Inflammatory macrophage treated with lipopolysaccharide for 4 hours (primary cell): ENCODE results near the gene SGK1.
A peak's percentile ranks its signal among the peaks of the same experiment; 100 is the strongest.
"Not testable (repeated sequence)": the region's sequence is repeated elsewhere in the genome, so short reads cannot be mapped to it uniquely, and the experiment has no call there.

Experiments
- DNase-seq: peaks from one replicate; pipeline ENCODE4 v3.0.0-alpha.2; 2020

The SGK1 gene

DNA sequence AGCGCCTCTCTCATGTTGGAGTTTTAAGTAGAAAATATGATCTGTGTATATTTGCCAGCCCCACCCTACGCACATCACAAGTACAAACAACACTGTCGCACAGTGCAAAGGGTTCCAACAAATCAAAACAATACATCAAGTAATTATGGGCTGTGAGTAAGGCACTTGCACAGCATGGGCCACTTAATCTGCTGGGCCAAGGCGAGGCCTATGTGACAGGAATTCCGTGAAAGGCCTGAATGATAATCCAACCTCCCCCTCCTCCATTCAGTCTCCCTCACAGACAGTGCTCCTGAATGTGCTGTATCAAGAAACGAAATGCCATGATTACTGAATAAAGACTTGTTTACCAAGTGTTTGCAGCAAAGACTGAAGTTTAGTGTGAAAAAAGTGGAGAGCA, 135.4 kb downstream of the SGK1 start:
- no peak for DNase-seq

DNA sequence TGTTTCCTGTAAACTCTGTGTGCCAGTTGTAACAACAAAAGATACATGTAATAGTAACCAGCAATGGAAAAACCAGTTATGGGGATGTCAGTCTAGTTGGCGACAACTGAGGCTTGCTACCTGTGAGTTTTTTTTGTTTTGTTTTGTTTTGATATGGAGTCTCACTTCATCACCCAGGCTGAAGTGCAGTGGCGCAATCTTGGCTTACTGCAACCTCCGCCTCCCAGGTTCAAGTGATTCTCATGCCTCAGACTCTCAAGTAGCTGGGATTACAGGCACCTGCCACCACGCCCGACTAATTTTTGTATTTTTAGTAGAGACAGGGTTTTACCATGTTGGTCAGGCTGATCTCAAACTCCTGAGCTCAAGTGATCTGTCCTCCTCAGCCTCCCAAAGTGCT, 136.2 kb downstream of the SGK1 start:
- DNase-seq, result not testable (repeated sequence)

DNA sequence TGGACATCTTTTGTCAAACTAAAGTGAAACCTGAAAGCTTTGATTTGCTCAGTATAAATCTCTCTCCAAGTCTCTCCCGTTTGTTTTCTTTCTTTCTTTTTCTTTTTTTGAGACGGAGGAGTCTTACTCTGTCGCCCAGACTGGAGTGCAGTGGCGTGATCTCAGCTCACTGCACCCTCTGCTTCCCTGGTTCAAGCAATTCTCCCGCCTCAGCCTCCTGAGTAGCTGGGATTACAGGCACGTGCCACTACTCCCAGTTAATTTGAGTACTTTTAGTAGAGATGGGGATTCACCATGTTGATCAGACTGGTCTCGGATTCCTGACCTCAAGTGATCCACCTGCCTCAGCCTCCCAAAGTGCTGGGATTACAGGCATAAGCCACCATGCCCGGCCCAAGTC, 136.7 kb downstream of the SGK1 start:
- not testable (repeated sequence) for DNase-seq

DNA sequence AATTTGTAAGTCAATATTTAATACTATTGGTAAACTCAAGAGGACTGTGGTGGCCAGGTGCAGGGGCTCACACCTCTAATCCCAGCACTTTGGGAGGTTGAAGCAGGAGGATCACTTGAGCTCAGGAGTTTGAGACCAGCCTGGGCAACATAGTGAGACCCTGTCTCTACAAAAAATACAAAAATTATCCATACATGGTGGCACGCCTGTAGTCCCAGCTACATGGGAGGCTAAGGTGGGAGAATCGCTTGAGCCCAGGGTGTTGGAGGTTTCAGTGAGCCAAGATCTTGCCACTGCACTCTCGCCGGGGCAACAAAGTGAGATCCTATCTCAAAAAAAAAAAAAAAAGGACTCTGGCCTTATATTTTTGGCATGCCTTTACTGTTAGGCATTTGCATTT, 137.4 kb downstream of the SGK1 start:
- DNase-seq, result not testable (repeated sequence)

DNA sequence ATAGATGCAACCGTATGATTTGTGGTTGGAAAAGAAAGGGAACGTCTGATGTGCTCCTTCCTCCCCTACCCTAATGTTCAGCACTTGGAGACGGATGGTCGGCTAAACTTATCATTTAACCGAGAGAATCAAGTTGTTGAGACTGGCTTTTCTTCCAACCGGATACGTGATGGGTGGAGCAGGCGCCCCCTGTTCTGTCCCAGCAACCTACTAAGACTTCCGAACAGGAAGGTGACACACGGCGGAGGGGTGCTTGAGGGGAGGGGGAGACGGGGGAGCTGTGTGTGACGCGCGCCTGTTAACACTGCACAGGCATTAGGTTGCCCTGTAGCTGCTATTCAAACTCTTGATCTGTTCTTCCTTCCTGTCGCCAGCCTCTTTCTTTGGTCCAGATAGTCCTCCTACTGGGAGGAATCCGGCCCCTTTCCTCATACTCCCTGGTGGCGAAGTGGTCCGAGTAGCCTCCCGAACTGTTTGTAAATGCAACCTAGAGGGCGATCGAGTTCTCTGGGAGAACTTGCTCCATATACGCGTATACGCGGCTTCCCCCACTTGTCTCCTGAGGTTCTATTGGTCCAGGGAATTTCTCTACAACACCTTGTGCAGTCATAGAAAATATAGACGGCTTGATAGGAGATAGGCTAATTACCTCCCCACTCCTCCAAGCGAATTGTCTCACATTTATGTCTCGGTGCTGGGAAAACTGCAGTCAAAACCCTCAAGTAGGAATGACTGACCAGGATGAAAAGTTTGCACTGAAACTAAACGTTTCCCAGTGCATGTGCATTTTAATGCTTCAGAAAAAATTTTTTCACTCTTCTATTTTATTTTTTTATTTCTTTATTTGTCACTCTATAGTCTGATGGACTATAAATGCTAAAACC, 139.5 kb downstream of the SGK1 start:
- peak; percentile 93 for DNase-seq

DNA sequence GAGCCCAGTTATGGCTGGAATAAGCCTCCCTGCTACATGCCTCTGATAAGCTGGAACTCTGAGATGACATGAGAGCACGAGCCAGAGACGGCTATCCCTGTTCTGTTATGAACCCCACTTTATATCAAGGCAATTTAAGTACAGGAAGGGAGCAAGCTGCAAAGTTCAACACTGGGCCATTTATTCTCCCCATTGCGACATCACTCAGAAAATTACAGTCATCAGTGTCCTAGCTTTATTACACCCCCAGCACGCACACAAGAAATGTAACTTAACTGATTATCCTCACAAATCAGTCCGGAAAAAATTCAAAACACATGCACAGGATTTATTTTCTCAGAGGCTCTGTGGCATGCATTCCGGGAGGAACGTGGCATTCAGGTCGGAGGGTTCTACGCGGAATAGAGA, 140.2 kb downstream of the SGK1 start:
- DNase-seq, result peak; percentile 76

DNA sequence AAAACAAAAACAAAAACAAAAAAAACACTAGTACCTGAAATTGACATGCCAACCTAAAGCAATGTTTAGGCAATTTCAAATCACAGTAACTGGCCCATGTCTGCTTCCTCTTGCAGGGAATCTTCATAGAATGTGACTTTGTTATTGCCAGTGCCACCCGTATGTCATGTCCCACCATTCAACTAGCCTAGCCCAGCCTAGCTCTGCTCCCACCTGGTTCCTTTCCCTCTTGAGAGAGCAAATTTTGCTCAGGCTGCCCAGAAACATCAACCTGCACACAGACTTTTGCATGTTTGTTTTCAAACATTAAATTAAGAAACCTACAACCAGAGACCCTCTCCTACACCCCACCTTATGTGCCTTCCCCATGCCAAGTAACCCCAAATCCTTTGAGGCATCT, 140.7 kb downstream of the SGK1 start:
- peak; percentile 36 for DNase-seq

DNA sequence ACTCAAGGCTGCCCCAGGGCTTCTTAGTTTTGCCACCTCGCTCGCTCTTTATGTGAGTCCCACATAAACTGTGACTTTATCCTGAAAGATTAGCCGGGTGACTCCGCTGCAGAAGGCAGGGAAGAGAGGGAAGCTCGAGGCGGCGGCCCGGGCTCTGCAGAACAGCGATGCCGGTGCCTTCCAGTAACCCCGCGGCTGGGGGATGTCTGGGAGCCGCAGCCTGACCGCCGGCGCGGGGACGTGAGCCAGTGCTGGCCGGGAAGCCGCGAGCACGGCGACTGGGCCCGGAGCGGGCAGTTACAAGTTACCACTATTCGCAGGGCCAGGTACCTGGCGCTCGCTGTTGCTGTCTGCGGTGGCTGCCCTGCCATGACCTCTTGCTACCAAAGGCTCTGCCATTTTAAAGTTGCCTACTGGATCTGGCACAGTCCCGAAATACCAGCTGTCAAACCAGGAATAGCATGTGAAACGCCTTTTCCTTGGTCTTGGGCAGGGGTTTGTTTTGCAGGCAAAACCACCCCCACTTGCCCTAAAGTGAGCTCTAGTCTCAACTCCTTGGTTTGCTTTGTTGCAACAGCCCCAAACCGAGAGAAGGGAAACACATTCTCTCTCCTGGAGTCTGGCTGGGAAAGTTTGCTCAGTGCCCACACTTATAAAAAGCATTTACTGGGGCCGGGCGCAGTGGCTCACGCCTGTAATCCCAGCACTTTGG, 141.5 kb downstream of the SGK1 start:
- peak; percentile 59 for DNase-seq

DNA sequence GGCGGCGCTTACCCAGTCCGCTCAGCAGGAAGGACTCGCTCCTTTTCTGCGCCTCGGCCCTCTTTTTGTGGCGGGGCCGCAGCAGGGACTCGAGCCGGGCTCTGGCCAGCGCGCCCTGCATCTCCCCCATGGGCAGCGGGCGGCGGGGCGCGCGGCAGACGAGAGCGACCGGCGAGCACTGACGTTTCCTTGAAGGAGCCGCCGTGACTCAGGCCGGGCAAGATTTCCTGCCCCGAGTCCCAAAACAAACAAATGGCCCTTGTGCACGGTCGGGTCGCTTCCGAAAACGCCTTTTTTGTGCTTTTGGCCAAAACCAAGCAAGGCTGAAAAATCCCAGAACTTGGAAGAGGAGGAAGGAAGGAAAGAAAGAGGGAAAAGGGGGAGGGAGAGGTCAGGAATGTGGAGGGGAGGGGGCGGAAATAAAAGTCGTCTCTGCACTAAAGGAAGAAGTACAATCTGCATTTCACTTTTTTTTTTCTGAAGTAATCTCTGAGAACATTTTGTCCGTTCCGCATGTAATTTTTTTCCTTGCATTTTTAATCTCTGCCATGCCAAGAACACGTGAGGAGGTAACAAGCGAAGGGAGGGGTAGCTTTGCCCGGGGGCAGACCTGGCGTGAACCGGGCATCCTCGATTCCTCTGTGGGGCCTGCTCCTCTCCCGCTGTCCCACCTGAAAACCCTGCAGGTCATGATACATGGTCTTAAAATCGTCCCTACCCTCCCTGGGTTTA, 142.2 kb downstream of the SGK1 start:
- DNase-seq, result peak; percentile 69

DNA sequence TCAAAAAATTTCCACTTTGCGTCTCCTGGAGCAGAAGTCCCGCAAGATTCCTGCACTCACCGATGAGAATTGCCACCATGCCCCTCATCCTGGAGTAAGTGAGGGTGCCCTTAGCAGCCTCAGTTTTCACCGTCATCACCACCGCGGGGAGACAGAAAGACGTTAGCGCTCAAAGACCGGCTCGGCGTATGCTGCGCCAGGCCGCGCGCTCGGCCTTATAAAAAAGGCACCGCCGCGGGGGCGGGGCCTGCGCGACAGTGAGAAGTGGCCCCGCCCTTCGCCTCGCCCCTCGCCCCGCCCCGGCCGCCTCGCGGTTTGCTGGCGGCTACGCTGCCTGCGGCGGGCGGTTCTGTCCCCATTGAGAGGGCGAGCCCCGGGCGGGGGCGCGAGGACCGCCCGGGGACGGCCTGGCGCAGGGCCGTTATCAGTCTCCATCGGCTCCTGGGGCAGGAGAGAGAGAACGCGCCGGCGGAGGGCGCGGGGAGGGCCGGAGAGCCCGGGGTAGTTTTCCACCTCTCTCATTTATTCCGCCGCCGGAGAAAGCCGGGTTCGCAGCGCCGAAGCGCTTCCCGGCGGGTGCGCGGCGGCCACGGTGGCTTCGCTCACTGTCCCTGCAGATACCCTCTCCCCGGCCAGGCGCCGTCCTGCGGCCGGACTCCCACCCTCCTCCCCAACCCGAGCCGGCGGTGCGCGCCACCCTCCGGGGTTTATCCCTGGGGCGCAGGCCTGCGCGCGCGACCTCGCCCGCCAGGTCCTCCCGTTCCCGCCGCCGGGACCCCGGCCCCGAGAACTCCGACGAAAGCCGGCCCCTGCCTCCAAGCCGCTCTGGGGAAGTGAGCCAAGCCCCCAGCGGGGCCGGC, 143.0 kb downstream of the SGK1 start:
- DNase-seq, result peak; percentile 95

DNA sequence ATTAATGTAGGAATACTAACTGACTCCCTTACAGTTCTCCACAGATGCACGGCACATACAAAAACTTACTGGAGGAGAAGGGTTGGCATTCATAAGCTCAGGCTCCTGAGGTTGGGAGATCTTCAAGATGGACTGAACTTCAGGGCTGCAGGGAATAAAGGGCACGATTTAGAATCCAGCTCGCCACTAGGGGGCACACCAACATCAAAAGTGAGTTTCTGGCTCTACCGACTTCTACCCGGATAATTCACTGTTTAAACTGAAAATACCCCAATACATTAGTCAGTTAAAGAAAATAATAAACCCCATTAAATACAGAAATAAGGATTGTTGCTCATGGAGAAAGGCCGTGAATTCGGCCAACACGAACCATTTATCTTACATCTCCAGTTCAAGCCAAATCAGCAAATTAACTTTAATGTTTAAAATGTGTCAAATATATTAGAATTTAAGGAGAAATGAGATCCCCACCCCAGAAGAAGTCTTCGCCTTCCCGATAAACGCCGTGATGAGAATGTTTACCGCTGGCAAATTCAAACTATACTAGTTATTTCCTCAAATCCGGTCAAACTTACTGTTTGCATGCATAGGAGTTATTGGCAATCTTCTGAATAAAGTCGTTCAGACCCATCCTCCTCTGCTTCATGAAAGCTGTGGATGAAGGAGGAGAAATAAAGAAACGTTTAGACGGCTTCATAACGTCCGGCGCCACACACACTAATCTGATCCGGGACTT, 143.8 kb downstream of the SGK1 start:
- DNase-seq, result peak; percentile 84

DNA sequence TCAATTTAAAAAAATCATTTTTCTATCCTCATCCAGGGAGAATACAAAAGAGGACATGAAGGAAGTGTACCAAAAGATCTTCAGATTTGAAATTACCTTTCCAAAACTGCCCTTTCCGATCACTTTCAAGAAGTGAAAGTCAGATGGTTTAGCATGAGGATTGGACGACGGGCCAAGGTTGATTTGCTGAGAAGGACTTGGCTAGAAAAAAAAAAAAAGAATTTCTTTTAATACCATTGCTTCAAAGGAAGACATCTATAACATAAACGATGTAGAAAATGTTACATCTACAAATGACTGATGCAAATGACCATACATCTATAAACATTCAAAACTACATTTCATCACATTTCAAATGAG, 144.6 kb downstream of the SGK1 start:
- DNase-seq, result peak; percentile 54

DNA sequence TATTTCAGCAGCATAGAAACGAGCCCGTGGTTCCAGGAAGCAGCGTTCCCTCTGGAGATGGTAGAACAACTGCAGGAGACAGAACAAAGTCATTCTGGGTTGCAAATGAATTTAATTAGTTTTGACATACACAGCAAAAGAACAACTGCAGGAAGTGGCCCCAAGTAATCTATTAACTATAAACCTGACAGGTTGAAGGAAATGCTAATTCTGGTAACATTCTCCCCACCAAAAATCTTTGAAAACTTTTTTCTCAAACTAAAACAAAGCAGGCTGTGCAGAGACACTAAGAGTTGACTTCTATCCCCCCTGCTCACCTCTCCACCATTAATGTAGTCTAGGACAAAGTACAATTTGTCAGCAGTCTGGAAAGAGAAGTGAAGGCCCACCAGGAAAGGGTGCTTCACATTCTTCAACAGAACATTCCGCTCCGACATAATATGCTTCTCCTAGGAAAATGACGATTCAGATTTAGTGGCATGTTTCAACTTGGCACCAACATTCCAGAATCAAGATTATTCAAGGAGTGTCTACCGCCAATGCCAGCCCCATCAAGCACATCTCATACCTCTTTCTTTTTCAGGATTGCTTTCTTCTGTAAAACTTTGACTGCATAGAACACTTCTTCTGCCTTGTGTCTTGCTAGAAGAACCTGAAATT, 145.1 kb downstream of the SGK1 start:
- peak; percentile 27 for DNase-seq

DNA sequence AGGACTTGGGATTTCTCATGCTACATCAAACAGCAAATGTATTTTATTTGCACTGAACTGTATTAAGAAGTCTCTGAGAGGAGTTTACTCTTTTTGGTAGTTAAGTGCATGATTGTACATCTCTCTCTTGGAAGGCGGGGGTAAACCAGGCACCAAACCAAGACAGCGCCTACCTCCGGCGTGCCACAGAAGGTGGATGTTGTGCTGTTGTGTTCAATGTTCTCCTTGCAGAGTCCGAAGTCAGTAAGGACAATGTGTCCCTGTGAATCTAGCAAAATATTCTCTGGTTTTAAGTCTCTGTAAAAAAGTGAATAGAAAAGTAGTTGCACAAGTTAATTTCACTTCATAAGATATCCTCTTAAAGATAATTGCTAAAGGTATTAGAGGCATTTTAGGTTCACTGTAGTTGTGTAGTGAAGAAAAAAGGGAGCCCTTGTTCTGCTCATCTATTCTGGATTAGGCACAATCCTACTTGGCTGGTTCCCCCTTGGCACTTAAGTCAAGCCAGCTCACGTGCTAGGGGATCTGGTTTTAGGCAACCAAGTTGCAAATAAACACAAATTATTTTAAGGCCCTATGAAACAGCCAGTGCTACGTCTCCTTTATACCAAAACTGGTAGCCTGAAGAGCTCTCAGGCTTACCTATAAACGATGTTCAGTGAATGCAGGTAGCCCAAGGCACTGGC, 145.7 kb downstream of the SGK1 start:
- DNase-seq, result peak; percentile 29

DNA sequence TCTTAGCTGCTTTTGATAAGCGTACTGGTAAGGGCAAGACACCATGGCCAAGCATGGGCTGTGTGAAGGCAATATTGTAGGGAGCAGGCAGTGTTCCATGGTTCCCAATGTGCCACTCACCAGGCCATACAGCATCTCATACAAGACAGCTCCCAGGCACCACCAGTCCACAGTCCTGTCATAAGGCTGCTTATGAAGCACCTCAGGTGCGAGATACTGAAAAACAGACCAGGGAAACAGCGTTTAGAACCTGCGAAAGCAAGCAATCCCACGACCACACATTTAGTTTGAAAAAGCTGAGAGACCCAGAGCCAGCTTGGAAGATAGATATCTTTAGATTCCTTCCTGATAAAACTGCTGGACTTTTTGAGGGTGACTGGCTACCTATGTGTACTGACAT, 146.4 kb downstream of the SGK1 start:
- DNase-seq, result peak; percentile 48

DNA sequence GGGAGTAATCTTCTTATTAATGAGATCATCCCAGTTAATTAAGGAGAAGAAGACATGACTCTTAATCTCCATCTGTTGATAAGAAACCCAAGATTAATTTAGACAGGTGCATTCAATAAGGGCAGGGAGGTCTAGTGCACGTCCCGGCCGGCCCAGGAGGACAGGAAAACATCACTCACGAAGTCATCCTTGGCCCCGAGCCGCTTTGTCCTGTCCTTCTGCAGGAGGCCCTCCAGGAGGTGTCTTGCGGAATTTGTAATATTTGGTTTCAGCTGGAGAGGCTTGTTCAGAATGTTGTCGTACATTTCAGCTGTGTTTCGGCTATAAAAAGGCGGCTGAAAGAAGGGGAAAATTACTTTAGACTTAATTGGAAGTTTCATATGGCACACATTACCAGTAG, 147.1 kb downstream of the SGK1 start:
- DNase-seq, result peak; percentile 45

DNA sequence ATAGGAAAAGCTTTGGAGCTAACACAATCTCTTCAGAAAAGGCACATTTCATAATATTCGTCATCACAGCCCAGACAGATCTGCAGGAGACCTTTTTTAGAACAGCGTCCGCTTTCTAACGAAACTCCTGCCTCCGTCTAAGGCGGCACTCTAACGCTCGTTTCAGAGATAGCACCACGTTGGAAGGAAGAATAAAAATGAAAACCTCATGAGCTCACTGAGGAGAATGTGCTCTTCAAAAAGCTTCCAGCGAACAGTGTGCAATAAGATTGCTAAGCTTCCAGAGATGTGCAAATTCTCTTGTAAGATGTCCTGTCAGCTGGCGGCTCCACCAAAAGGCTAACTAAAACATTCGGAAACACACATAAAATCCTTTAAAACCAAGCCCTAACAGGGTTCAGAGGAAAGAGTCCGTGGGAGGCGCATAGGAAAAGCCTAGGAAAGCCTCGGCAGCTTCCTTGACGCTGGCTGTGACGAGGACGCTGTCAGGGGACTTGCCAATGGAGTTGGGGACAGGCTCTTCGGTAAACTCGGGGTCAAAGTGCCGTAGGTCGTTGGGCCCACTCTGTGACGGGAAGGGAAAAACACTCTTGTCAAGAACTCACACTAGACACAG, 147.9 kb downstream of the SGK1 start:
- DNase-seq, result peak; percentile 61

DNA sequence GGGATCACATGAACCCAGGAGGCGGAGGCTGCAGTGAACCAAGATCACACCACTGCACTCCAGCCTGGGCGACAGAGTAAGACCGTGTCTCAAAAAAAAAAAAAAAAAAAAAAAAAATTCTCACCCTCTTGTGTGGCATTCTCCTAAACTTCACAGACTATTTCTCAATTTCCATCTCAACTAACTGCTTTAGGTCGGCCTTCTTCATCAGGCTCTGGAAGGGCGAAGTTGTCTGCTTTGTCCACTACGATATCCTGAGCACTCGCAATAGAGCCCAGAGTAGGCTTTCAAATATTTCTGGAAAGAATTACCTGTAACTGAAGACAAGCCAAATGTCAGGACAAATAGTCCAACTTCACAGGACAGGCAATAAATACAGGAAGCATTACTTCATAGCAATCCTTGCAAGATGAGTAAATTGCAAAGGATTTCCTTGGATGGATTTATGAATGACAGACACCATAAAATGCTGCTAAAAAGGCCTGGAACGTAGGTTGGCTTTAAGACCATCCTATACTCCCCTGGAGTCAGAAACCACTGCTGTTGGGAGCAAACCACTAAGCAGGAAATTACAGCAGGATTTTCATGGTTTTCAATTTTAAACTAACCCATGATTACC, 149.2 kb downstream of the SGK1 start:
- DNase-seq, result peak; percentile 30

DNA sequence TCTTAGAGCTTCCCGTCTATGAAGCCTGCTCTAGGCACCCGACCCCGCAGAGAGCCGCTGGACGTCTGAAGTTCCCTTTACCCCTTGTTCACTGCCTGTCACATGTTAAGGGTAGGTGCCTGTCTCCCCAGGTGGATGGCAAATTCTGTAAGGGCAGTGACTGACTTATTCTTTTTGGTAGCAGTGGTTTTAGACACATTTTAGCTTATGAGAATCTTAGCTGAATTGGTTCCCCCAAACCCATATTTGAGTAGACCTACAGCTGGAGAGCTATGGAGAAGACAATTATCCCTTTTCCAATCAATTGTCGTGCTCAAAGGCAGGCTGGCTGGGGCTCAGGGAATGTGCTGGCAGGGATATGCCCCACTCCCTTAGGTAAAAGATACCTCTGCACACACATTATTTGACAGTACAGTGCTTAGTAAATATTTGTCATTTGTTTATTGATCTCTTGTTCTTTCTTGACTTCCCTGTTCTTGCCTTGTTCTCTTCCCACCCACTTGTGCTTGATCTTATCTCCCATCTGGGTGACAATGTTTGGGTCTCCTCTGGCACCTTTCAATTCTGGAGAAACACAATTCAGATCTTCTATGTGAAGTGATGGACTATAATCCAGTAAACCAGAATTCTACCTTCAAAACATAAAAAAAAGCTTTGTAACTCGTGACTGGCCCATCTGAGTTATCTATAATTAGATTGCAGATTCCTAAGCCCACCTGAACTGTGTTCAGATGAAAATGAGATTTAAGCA, 151.2 kb downstream of the SGK1 start:
- DNase-seq, result peak; percentile 53
